ENCODE results near the gene TINAGL1. TPM values are rescaled to one million over a fixed set of nuclear protein-coding genes. Genes with fewer than 3 reads are reported as not detected.
"Not testable (repeated sequence)": the region's sequence is repeated elsewhere in the genome, so short reads cannot be mapped to it uniquely, and the experiment has no call there.

Gene TINAGL1
- polyA plus RNA-seq, 1 donor = 21.1 TPM

DNA sequence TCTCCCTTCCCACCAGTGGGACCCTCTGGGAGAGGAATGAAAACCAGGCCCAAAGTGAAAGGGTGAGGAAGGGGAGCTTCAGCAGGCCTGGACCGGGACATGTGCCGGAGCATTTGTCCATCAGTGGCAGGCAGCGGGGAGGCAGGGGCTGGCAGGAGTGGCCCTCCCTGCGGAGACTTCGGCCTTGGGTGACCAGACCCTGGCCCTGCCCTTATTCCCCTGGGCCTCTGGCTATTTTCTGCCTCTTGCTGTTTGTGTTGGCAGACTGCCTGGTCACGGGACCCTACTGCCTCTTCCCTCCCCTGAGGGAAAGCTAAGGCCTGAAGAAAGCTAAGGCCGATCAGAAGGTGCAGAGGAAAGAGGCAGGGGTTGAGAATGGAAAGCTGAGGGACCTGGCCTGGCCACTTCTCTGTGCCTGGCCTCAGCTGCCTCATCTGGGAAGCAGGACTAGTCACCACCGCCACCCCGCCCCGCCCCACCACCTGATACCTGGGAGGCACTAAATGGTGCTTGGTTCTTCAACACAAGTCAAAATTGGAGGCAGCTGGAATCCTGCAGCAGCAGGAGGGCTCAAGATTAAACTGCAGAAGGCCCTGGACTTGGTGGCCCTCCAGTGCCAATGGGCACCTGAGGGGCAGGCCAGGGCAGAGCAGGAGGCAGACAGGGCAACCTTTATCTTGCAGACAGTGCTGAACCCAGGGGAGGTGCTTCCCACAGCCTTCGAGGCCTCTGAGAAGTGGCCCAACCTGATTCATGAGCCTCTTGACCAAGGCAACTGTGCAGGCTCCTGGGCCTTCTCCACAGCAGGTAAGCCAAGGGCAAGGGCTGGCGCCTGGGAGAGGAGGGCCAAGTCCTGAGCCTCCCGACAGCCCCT lies 7.9 kb downstream of the TINAGL1 start:
- DNase-seq (ENCODE audit: low read depth) = no peak

DNA sequence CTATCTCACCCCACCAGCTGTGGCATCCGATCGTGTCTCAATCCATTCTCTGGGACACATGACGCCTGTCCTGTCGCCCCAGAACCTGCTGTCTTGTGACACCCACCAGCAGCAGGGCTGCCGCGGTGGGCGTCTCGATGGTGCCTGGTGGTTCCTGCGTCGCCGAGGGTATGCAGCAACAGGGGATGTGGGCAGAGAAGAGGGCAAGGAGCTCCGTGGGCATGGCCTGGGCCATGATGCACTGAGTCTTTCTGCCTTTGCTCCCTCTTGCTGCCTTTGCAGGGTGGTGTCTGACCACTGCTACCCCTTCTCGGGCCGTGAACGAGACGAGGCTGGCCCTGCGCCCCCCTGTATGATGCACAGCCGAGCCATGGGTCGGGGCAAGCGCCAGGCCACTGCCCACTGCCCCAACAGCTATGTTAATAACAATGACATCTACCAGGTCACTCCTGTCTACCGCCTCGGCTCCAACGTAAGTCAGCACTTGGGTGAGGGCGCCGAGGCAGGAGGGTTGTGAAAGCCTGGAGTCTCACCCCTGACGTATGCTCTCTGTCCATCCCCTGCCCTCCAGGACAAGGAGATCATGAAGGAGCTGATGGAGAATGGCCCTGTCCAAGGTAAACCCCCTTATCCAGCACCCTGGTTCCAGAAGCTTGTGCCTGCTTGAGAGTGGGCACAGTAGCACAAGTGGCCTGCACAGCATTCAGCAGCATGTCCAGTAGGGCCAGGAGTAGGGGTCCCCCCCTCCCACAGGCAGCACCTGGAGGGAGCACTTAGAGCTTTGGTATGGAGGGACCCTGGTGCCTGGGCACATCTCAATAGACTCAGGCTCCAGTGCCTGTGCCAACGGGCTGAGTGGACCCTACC lies 8.8 kb downstream of the TINAGL1 start:
- no peak for DNase-seq (ENCODE audit: low read depth)

DNA sequence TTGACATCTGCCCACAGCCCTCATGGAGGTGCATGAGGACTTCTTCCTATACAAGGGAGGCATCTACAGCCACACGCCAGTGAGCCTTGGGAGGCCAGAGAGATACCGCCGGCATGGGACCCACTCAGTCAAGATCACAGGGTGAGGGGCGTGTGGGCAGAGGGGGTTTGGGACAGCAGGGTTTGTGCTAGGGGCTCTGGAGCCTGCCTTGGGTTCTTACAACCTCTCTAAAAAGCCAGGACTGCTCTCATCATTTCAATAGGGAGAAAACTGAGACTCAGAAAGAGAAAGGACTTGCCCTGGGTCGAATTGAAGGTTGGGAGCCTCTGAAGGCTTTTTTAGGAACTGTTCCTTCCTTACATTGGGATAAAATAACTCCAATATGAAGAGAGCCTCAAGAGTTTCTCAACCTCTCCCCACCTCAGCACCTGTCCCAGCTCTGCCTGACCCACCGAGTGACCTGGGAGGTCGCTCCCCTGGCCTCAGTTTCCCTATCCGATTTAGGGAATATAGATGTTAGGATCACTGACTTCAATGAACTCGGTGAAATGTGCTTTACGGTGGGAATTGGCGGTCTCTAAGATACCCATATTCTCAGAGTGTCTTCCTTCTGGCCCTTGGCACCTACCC lies 9.5 kb downstream of the TINAGL1 start:
- DNase-seq (ENCODE audit: low read depth) = no peak

DNA sequence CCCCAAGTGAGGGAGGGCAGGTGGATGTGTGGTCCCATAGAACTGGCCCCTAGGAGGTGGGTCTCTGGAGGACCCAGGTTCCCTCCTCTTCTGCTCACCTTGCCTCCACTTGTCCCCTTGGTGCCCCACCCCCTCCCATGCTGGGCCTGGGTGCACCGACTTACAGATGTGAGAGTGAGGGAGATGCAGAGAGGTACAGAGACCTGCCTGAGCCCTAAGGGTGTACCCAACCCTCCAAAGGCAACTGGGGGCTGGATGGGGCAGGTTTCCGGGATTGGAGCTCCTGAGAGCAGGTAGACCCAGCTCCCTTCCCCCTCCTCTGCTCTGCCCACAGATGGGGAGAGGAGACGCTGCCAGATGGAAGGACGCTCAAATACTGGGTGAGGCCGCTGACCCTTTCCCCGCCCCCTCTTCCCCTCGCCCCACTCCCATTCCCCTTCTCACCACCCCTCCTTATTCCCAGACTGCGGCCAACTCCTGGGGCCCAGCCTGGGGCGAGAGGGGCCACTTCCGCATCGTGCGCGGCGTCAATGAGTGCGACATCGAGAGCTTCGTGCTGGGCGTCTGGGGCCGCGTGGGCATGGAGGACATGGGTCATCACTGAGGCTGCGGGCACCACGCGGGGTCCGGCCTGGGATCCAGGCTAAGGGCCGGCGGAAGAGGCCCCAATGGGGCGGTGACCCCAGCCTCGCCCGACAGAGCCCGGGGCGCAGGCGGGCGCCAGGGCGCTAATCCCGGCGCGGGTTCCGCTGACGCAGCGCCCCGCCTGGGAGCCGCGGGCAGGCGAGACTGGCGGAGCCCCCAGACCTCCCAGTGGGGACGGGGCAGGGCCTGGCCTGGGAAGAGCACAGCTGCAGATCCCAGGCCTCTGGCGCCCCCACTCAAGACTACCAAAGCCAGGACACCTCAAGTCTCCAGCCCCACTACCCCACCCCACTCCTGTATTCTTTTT lies 10.3 kb downstream of the TINAGL1 start:
- no peak for DNase-seq (ENCODE audit: low read depth)

DNA sequence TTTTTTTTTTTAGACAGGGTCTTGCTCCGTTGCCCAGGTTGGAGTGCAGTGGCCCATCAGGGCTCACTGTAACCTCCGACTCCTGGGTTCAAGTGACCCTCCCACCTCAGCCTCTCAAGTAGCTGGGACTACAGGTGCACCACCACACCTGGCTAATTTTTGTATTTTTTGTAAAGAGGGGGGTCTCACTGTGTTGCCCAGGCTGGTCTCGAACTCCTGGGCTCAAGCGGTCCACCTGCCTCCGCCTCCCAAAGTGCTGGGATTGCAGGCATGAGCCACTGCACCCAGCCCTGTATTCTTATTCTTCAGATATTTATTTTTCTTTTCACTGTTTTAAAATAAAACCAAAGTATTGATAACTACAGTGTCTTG lies 11.0 kb downstream of the TINAGL1 start:
- DNase-seq (ENCODE audit: low read depth) = not testable (repeated sequence)

DNA sequence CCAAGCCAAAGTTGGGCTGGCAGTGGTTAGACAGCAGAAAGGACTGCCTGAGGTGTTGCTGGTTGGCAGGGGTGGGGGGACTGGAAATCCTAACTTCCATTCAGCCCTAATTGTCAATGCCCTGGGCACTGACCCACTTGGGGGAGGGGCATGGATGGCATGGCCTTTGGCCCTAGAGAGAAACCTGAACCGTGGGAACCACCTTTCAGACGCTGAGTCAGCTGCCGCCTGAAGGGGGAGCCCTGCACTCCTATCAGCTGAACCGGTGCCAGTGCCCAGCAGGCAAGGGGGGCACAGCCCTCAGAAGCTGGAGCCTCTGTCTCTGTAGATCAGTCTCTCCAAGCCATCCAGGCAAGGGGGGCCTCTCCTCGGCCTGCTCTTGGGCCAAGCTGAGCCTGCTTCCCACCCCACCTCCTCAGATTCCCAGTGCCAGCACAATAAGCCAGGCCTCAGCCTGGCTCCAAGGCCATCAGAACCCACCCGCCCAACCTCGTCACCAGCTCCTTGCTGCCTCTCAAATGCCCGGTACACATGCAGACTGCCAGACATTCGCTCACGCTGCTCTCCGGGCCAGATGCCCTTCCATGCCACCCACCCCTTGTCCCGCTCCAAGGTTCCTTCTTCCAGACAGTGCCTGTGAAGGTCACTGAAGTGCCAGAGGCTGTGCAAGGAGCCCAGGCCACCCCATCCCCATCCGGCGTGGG lies 11.6 kb downstream of the TINAGL1 start:
- no peak for DNase-seq (ENCODE audit: low read depth)

DNA sequence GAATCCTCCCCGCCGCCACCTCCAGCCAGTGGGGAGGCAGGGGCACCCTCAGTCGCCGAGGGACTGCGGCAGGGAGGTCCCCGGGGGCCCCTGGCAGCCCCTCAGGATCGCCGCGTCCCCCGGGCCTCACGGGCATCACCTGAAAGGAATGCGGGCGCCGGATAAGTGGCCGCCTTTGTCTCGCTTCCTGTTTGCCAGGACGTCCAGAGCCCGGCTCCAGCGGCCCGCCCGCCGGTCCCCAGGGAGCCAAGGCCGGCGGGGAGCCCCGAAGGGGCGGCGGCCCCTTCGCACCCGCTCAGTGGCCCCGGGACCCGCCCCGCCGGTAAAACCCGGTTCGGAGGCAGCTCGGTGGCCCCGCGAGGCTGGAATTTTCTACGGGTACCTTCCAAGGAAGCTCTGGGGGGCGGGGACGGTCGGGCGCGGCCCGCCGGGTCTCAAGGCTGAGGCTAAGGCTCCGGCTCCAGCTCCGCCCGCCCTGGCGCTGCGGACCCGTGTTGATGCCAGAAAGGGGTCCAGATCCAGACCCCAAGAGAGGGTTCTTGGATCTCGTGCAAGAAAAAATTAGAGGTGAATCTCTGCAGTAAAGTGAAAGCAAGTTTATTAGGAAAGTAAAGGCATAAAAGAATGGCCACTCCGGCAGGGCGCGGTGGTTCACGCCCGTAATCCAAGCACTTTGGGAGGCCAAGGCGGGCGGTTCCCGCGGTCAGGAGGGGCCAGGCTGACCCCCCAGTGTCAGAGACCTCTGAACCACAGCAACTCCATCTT lies 12.6 kb downstream of the TINAGL1 start:
- no peak for DNase-seq (ENCODE audit: low read depth)

DNA sequence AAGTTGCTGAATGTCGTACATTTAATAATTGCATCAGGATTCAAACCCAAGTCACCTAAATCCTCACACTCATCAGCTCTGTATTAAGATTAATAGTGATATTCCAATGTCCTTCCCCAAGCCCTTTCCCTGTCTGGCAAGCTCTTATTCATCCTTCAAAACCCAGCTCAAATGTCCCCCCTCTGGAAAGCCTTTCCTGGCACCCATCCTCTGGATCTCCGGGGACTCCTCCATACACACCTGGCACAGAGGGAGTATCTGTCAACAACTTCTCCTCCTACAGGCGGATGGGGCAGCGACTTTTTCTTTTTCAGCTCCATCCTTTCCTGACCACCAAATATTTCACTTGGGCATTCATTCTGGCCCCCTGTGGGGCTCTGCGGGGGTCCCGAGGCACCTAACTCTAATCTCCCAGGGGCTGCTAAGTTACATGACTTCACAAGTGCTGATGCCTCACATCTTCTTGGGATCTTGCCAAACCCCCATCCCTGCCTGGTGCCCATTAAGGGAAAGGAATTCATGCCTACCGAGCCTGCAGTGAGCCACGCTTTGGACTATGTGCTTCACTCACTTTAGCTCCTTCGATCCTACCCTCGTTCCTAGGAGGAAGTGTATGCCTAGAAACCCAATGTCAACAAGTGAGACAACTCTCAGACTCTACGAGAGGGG lies 15.2 kb downstream of the TINAGL1 start:
- DNase-seq (ENCODE audit: low read depth) = no peak

DNA sequence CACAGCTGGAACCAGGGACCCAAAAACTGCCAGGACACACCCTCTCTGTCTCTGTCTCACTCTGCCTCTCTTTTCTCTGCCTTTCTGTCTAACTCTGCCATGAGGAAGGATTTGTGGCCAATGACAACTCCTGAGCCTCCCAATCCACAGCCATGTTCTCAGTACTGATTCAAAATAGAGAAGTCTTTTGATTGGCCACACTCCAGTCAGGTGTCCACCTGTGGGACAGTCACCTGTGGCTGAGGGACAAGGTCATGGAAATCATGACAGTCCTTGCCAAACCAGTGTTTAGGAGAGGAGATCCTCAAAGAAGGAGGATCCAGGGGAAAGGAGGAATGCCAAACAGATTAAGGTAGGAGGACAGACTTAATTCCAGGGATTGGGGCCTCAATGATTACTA lies 15.8 kb downstream of the TINAGL1 start:
- no peak for DNase-seq (ENCODE audit: low read depth)

DNA sequence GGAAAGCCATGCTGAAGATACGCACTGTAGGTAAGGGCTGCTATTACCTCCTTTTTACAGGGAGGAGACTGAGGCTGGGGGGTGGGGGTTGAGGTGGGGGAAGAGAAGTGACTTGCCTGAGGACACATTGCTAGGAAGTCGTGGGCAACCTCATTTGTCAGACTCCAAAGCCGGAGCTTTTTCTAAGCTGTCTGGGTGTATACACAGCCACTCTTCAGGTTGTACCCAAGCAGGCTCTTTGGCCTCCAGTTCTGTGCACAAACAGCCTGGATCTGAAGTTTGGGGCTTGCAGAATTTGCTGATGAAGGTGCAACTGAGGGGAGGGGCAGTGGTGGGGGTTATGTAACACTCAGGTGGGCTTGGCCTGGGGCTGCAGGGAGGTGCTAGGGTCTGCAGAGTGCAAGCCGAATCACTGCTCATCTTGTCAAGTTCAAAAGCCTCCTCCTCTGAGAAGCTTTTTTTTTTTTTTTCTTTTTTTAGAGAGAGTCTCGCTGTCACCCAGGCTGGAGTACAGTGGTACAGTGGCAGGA lies 16.9 kb downstream of the TINAGL1 start:
- DNase-seq (ENCODE audit: low read depth) = no peak

DNA sequence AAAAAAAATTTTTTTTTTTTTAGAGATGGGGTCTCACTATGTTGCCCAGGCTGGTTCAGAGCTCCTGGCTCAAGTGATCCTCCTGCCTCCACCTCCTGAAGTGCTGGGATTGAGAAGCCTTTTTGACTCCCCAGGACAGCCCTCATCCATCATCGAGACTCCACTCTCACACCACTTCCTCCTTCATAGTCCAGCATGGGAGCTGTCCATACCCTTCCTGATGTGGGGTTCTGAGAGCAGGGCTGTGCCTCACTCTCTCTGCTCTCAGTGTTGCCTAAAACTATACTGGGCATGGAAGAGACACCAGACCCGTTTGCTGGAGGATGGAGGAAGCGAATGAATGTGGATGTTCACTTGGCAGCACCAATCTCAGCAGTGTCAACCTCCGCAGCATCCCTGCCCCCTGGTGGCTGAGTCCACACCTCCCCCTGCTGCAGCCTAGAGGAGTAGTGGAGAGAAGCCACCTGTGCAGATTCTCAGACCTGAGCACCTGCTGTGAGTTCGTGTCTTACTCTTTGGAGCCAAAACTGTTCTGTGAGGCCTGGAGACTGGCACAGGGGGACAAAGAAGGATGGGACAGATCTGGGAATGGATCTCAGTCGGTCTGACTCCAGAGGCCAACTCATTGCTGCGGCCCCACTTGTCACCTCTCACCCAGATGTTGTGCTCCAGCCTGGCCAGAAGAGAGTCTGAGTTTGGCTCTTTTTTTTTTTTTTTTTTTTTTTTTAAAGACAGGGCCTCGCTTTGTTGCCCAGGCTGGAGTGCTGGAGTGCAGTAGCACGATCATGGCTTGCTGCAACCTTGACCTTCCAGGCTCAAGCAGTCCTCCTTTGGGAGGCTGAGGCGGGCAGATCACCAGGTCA lies 17.7 kb downstream of the TINAGL1 start:
- no peak for DNase-seq (ENCODE audit: low read depth)

DNA sequence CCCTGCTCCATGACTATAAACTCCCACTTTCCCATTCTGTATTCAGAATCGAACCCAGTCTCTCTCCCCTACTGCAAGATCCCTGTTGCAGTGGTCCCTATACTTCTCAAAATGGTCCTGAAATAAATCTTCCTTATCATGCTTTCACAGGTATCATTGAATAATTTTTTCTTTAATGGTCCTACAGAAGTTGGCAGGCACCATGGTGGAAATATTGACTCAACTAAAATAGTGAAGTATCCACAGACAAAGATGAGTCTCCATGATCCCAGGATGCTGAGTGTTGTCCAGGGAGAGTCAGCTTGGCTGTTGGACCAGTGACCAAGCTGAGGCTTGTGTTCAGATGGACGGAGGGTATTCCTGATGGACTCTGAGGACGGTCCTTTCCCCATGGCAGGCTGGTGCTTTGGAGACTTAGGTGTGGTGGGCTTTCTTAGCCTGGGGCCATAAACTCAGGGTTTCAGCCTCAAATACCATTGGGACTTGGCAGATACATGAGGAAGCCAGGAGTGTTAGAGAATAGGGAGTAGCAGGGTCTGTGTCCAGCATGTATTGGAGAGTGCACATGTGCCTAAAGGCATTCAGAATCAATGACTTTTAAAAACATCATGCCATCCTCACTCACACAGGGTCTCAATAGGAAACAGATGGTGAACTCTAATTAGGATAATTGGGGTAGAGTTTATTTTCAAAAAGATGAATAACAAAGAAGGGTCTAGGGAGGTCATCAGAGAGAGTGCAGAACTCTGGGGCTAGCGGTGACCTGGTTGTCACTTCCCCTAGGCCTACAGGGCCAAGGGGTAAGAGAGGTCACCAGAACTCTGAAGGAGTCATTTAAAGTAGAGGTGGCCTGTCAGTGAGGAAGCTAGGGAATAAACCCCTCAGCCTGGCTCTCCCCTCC lies 19.8 kb downstream of the TINAGL1 start:
- DNase-seq (ENCODE audit: low read depth) = no peak

DNA sequence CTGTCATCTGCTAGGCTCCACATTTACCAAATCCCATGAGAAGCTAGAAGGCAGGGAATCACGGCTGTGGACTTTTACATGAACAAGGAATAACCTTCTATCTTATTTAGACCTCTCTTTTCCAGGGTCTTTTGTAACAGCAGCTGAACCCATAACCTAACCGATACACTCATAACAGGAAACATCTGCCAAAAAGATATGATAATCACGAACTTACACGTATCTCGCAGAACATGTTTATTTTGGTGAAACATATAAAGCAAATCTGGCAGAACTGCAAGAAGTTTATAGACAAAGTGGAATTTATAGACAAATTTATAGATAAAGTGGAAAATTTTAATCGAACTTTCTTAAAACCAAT lies 20.4 kb downstream of the TINAGL1 start:
- DNase-seq (ENCODE audit: low read depth) = no peak

DNA sequence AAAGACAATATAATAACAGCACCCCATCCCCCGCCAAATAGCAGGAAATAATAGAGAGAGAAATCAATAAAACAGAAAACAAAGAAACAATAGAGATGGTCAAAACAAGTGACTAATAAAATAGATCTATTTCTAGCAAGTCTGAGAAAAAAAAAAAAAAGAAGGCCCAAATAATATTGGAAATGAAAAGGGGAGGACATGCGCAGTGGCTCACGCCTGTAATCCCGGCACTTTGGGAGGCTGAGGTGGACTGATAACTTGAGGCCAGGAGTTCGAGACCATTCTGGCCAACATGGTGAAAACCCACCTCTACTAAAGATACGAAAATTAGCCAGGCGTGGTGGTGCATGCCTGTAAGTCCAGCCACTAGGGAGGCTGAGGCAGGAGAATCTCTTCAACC lies 22.7 kb downstream of the TINAGL1 start:
- DNase-seq (ENCODE audit: low read depth) = no peak

DNA sequence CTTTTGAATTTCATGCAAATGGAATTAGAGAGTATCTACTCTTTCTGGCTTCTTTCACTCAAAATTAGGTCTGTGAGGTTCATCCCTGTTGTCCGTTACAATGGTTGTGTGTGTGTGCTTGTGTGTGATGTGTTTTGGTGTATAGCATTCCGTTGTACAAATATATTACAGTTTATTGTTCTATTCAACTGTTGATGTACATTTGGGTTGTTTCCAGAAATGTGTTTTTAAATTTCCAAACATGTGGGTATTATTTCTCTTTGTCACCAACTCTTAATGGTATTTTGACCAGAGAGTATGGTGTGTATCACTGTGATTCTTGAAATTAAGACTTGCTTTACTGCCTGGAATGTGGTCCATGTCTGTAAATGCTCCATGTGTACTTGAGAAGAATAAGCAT lies 24.3 kb downstream of the TINAGL1 start:
- DNase-seq (ENCODE audit: low read depth) = no peak

DNA sequence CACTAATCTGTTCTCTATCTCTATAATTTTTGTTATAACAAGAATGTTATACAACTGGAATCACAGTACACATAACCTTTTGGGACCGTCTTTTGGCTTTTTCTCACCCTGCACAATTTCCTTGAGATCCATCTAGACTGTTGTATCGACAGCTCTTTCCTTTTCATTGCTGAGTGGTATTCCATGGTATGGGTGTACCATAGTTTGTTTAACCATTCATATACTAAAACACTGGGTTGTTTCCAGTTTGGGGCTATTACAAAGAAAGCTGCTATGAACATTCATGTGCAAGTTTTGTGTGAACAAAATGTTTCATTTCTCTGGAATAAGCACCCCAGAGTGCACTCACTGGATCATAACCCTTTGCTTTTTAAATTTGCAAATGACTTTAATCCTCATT lies 25.8 kb downstream of the TINAGL1 start:
- DNase-seq (ENCODE audit: low read depth) = no peak

DNA sequence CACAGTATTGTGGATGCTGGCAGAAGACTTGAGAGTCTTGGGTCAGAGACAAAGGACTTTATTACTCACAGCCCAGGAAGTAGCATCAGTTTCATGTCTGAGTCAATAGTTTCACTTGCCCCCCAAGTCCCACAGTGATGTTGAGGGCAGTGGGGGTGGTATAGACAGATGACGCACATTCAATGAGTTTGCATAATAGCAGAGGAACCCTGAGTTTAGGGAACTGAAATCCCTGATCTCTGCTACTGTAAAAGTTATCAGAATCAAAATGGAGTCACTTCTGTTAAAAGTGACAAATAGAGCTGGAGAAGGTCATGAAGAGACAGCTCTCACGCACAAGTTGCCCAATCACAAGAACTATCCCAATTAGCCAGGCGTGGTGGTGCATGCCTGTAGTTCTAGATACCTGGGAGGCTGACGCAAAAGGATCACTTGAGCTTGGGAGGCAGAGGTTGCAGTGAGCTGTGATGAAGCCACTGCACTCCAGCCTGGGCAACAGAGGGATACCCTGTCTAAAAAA lies 29.7 kb downstream of the TINAGL1 start:
- no peak for DNase-seq (ENCODE audit: low read depth)

Measured in forelimb muscle (tissue), 1 donor.